Measurements from ENCODE around the gene MORC4.

DNA sequence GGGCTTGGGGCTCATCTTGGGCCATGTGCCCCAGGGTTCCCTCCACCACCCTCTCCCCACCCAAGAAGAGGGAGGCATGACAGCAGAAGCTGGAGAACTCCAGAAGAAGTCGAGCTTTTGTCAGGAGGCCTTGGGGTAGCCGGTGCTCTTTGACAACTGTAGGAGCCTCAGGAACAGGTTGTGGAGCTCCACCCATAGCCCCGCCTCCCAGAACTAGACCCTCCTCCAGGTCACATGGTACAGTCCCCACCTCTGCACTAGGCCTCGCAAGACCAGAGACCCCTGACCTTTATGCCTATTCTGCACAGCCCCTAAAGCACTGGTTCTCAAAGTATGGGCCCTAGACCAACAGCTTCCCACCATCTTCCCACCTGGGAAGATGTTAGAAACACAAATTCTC lies 8.0 kb upstream of the MORC4 start:
- TF ChIP-seq CTCF (IDR thresholded peaks at IDR 0.05; ENCODE audit: poor library complexity, severe bottlenecking) (no peak), EP300 (conservative IDR thresholded peaks at IDR 0.05; ENCODE audit: poor library complexity, severe bottlenecking) (no peak), RAD21 (conservative IDR thresholded peaks at IDR 0.05) (no peak), EZH2 (IDR thresholded peaks at IDR 0.05; ENCODE audit: borderline replicate concordance, insufficient read depth, low read length, poor library complexity, severe bottlenecking) (no peak), POLR2AphosphoS5 (IDR thresholded peaks at IDR 0.05) (no peak), TAF1 (IDR thresholded peaks at IDR 0.05; ENCODE audit: low read depth) (no peak), SMC3 (conservative IDR thresholded peaks at IDR 0.05; ENCODE audit: poor library complexity) (no peak)
- TF ChIP-seq, protein P1, sequence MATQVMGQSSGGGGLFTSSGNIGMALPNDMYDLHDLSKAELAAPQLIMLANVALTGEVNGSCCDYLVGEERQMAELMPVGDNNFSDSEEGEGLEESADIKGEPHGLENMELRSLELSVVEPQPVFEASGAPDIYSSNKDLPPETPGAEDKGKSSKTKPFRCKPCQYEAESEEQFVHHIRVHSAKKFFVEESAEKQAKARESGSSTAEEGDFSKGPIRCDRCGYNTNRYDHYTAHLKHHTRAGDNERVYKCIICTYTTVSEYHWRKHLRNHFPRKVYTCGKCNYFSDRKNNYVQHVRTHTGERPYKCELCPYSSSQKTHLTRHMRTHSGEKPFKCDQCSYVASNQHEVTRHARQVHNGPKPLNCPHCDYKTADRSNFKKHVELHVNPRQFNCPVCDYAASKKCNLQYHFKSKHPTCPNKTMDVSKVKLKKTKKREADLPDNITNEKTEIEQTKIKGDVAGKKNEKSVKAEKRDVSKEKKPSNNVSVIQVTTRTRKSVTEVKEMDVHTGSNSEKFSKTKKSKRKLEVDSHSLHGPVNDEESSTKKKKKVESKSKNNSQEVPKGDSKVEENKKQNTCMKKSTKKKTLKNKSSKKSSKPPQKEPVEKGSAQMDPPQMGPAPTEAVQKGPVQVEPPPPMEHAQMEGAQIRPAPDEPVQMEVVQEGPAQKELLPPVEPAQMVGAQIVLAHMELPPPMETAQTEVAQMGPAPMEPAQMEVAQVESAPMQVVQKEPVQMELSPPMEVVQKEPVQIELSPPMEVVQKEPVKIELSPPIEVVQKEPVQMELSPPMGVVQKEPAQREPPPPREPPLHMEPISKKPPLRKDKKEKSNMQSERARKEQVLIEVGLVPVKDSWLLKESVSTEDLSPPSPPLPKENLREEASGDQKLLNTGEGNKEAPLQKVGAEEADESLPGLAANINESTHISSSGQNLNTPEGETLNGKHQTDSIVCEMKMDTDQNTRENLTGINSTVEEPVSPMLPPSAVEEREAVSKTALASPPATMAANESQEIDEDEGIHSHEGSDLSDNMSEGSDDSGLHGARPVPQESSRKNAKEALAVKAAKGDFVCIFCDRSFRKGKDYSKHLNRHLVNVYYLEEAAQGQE (IDR thresholded peaks at IDR 0.05; ENCODE audit: borderline replicate concordance): no peak

All from neural cell (in vitro differentiated cells).